GM12872 (cell line): ENCODE measurements around the gene BTLA.

Source experiments
- TF ChIP-seq, protein P1 (sequence below): IDR thresholded peaks from 3 replicates; pipeline ENCODE4 v1.5.1; 2011; ENCODE audit warnings: low read depth, mild to moderate bottlenecking, low read length, moderate library complexity; ENCODE audit not compliant: insufficient read depth

Gene BTLA

DNA sequence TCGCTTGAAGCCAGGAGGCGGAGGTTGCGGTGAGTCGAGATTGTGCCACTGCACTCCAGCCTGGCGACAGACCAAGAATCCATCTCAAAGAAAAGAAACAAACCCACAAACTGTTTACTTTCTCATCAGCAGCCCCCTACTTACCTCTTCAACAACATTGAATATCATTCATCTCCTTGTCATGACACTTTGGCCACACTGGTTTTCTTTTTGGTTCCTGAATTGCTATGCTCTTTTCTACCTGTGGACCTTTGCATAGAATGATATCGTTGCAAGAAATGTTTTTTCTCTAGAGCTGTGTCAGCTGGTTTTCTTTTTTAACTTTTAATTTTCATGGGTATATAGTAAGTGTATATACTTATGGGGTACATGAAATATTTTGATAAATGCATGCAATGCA is 83.9 kb downstream of the BTLA start:
- TF ChIP-seq, protein P1, sequence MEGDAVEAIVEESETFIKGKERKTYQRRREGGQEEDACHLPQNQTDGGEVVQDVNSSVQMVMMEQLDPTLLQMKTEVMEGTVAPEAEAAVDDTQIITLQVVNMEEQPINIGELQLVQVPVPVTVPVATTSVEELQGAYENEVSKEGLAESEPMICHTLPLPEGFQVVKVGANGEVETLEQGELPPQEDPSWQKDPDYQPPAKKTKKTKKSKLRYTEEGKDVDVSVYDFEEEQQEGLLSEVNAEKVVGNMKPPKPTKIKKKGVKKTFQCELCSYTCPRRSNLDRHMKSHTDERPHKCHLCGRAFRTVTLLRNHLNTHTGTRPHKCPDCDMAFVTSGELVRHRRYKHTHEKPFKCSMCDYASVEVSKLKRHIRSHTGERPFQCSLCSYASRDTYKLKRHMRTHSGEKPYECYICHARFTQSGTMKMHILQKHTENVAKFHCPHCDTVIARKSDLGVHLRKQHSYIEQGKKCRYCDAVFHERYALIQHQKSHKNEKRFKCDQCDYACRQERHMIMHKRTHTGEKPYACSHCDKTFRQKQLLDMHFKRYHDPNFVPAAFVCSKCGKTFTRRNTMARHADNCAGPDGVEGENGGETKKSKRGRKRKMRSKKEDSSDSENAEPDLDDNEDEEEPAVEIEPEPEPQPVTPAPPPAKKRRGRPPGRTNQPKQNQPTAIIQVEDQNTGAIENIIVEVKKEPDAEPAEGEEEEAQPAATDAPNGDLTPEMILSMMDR = no peak
